HG03460 (cell line): ENCODE results near the gene TREX2.

ENCODE experiments used
- ATAC-seq: cut with Tn5 transposase; IDR thresholded peaks from one replicate; pipeline ENCODE4 v1.9.1; 2021; ENCODE audit not compliant: unreplicated experiment

The TREX2 gene

DNA sequence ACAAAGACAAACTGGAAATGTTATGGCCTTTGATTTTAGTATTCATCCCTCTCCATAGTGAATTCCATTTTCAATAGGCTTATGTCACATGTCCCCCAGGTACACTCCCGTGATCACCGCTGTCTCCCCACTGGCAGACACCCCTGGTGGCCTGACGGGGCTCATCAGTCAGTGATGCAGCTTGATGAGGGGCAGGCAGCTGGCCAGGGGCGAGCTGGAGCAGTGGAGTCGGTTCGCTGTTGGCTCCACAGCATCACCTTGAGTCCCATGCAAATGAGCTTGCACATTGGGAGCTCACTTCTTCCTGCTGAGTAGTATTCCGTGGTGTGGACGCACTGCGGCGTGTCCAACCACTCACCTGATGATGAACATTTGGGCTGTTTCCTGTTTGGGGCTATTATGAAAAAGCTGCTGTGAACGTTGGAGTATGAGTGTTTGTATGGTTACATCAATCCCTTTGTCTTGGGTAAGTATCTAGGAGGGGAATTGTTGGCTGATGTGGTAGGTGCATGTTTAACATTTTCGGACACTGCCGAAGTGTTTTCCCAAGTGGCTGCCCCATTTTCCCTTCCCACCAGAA is 5.2 kb downstream of the TREX2 start:
- ATAC-seq: no peak

DNA sequence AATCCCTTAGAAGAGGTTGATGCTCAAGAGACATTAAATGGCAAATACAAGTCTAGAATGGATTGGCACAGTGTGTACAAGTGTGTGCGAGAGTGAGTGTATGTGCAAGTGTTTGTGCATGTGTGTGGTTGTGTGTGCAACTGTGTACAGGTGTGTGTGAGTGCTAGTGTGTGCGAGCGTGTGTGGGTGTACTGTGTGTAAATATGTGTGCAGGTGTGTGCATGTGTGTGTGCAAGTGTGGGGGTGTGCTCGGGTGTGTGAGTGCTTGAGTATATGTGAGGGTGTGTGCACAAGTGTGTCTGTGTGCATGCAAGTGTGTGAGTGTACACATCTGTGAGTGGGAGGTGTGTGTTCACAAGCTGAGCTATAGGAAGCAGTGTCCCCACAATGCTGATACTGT is 5.9 kb downstream of the TREX2 start:
- no peak for ATAC-seq

DNA sequence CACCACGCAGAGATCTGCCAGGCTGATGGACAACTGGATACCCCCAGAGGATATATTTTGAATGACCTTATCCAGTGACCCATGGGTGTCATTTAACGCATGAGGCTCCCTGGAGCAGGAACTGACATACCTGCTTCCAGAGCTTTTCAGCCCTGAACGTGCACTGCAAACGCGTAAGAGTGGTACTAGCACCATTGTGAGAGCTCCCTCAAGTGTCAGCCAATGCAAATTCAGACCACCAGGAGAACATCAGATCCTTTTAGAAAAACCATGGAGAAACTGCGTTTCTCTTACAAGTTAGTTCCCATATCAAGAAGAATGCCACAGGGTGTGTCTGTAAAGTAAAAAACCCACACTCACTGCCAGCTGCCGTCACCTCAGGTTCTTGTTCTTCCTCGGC is 7.3 kb downstream of the TREX2 start:
- no peak for ATAC-seq

DNA sequence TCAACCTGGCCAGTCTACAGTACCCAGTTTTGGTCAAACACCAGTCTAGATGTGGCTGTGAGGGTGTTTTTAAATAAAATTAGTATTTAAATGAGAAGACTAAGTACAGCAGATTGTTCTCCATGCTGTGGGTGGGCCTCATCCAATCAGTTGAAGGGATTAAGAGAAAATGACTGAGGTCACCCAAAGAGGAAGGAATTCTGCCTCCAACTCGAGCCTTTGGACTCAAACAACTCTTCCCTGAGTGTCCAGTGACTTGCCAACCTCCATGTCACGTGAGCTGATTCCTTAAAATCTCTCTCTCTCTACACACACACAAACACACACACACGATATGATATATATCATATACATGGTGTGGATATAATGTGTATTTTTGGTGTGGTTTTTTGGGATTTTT is 10.0 kb downstream of the TREX2 start:
- ATAC-seq: no peak

DNA sequence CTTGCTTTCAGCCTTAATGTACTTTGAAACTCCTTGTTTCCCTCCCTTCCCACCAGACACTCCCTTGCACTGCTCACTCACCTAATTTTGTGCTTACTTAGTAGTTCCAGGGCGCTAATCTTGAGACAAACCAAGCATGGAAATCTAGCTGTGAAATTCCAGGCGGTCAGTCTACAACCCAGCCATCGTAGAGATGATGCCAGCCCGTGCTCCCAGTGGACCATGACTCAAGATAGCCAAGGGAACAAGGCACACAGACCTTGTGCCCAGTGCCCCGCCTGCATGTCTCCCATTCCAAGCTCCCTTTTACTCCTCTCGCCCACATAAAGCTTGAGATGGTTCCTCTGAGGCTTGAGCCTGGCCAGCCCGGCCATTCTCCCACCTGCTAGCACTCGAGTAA is 11.1 kb downstream of the TREX2 start:
- ATAC-seq: no peak

DNA sequence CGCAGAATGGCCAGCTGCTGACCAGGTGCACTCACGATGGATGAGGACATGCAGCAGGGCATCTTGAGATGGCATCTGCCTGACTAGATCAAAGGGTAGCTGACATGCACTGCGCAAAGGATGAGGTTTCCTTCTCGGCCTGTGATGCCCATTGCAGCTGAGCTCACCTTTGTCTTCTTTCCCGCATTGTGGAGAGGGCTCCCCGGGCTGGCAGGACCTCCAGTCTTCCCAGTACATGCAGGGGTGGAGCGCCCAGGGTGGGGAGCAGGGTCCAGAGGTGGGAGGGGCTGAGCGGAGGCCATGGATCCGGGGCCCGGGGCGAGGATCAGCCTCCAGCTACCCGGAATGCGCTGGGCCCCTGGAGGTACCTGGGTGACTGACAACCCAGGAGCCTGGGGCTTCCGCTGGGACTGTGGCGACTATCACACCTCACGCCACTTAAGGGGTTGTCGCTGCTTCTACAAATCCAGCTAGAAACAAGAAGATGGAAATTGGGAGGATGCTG is 12.0 kb downstream of the TREX2 start:
- no peak for ATAC-seq

DNA sequence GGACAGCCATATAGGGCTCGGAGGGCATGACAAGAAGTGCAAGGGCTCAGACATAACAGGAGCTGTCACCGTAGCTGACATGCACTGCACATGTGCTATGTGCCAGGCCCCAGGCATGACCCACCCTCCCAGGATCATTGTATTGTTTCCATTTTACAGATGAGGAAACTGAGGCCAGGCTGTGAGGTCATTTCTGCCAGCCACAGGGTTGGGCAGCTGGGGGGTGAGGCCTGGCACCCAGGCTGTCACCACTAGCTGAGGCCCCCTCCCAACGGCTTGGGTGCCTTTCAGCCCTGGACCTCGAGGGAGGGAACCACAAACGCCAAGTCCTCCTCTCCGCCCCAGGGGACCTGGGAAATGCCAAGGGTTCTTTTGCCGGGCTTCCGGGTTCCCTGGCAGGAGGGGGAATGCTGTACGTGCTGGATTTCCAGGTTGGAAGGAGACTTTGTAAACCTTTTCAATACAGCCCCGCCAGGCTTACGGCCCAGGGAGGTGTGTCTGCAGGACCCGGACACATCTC is 12.6 kb downstream of the TREX2 start:
- no peak for ATAC-seq

DNA sequence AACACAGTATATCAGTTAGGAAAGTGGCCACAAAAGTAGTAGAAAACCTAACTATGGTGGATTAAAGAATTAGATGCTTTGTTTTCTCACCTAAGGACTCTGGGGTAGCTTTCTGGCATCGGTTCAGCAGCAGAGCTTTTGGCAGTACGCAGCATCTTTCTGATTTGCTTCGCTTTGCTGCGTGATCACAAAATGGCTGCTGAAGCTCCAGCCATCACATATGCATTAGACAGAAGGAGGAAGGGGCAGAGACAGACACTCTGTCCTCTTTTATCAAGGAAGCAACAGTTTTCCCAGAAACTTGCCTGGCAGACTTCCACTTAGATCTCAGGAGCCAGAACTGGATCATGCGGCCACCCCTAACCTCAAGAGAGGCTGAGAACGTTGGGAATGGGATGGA is 15.1 kb downstream of the TREX2 start:
- no peak for ATAC-seq

DNA sequence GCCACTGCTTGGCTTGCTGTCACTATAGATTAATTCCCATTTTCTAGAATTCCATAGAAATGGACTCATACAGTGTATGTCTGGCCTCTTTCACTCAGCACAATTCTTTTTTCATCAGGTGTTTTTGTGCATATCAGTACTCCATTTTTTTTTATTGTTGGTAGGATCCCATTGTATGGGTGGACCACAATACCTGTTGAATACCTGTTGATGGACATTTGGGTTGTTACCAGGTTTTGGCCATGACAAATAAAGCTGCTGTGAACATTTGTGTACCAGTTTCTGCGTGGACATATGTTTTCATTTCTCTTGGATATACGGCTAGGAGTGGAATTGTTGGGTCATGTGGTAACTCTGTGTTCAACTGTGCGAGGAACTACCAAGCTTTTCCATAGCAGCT is 19.7 kb downstream of the TREX2 start:
- no peak for ATAC-seq

DNA sequence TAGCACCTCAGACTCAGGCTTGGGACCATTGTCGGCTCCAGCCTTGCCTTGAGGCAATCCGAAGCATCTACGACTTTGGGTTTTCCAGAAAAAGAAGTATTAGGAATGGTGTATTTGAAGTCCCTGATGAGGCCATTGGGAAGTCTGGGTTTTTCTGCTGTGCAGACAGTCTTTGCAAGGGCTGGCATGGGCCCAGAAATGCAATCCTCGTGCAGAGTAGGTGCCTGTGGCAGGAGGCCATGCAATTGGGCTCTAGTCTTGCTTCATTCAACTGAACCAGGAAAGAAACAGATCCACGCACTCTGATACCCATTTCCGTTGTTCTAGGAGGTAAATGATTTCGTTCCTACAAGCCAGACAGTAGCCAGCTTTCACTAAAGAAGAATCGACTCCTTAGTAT is 22.2 kb downstream of the TREX2 start:
- ATAC-seq: no peak

DNA sequence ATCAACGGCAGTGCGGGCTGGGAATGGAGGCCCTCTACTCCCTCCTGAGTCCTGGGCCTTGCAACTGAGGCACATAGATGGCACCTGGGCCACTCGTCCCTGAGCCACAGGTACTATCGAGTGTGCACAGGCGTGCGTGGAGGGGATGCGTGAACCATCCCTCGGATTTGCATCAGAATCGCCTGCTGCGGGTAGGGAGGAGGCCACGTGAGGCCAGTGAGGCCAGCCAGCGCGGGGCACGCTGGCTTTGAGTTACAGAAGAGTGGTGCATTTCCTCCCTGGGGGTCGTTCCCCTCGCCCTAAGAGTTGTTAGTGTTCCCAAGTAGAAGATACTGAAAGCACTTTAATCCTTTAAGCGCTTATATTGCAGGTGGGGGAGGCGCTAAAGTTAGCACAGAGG is 24.0 kb downstream of the TREX2 start:
- ATAC-seq: no peak

DNA sequence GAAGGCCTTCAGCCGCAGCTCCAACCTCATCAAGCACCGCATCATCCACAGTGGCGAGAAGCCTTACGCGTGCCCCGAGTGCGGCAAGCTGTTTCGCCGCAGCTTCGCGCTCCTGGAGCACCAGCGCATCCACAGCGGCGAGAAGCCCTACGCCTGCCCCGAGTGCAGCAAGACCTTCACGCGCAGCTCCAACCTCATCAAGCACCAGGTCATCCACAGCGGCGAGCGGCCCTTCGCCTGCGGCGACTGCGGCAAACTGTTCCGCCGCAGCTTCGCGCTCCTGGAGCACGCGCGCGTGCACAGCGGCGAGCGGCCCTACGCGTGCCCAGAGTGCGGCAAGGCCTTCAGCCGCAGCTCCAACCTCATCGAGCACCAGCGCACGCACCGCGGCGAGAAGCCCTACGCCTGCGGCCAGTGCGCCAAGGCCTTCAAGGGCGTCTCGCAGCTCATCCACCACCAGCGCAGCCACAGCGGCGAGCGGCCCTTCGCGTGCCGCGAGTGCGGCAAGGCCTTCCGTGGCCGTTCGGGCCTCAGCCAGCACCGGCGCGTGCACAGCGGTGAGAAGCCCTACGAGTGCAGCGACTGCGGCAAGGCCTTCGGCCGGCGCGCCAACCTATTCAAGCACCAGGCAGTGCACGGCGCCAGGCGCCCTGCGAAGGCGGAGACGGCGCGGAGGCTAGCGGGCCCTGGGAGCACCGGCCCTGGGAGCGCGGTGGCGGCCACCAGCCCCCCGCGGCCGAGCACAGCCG is 24.8 kb downstream of the TREX2 start:
- no peak for ATAC-seq

DNA sequence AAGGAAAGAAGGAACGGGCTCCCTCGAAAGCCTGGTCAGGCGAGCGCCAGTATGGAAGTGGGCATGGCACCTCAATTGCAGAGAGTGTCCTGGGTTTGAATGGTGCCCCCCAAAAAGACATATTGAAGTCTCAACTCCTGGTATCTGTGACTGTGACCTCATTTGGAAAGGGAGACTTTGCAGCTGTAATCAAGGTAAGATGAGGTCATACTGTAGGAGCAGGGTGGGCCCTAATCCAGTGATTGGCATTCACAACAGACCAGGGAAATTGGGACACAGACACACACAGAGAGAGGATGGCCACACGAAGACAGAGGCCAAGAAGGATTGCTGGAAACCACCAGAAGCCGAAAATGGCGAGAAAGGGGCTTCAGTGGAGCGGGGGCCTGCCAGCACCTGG is 28.2 kb downstream of the TREX2 start:
- no peak for ATAC-seq

DNA sequence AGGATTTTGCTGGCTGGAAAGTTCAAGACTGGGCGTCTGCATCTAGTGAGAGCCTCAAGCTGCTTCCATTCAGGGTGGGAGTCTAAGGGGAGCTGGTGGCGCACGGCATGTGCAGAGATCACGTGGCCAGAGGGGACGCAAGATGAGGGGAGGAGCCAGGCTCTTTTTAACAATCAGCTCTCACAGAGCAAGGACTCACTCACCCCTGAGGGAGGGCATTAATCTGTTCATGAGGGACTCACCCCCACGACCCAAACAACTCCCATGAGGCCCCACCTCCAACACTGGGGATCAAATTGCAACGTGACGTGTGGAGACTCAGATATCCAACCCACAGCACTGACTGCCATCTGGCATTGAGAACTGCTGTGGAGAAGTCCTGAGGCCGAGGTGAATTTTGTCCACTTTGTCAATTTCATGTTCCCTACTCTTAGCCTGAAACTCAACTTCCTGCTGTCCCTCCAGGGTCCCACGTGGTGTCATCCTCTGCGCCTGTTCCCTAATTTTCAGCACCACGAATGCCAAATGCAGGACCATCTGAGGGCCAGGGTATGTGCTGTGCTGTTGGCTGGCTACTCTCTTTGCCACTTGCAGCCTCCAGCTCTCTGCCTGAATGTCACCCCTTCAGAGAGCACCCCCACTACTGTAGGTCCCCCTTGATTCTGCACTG is 28.9 kb downstream of the TREX2 start:
- no peak for ATAC-seq

DNA sequence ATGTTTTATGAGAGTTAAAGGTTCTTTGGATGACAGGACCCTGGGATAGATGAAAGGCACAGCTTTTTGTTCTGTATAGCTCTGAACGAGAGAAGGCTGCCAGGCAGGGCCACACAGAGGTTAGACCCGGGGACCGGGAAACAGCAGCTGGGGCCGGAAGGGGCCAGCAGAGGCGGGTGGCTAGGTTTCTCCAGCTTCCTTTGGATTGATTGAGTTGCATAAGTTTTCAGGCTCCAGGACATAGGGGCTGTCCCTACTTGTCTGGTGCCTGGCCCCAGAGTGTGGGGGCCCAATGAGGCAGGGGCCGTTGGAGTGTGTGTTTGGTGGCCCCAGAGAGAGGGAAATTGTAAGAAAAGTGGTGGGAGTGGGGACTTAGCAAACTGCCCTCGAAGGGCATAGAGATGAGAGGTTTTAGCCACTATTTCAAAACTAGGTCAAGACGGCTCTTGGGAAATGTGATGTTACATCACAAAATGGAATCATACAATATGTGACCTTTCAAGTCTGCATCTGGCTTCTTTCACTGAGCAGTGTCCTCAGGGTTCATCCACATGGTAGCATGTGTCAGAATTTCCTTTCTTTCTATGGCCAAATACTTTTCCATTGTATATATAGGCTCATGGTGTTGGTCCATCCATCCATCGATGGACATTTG is 30.9 kb downstream of the TREX2 start:
- ATAC-seq: no peak

DNA sequence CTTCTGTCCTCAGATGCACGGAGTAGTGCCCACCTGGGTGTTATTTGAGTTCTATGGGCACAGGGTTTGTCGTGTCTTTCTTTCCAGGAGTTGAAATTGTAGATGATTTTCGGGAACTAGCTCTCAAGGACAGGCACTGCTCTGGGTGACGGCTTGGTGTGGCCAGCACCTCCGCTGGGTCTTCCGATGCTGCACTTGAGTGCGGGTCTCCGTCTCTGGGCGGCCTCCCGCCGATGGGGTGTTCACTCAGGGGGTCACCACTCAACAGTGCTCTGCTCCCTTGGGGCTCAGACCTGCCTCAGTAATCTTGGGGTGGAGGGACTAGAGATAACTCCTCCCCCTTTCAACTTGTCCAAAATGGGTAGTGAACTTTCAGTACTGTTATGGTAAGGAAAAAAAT is 32.1 kb downstream of the TREX2 start:
- ATAC-seq: no peak

DNA sequence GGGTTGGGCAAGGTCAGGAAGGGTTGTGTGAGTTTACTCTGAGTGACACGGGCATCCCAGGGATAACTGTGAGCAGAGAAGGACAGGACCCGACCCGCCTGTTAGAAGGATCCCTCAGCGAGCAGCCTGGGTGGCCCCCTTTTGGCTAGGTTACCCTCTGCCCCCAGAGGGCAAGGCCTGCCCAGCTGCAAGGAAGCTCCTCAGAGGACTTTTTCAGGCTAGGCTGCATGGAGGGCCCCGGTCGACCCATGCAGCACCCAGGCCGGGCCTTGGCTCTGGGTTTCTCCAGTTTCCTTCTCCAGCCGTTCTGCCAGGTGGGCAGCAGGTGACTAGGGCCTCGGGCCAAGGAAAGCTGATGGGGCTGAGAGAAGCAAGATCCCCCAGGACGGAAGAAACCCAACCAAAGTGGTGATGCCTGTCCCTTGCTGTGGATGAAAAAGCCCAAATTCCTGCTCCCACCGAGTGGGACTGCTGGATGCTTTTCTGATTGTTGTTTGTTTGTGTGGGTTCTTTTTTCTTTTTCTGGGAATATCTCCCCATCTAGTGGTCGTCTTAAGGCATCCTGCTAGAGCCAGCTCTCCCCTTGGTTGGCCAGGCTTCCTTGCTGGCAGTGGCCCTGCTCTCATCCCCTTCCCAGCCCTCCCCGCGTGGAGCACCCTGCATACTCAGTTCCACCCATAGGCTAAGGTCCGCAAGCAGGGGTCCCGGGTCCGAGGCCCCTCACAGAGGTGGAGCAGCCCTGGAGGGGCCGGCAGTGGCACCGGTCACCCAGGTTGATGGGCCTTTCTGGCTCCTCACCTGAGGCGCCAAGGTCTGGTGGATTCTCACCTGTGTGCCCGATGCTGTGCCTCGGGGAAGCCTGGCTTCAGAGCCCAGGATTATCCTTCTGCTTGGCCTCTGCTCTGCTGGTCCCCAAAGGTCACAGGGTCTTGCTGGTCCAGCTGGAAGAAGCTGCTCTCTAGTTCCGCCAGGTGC is 32.8 kb downstream of the TREX2 start:
- ATAC-seq: no peak

DNA sequence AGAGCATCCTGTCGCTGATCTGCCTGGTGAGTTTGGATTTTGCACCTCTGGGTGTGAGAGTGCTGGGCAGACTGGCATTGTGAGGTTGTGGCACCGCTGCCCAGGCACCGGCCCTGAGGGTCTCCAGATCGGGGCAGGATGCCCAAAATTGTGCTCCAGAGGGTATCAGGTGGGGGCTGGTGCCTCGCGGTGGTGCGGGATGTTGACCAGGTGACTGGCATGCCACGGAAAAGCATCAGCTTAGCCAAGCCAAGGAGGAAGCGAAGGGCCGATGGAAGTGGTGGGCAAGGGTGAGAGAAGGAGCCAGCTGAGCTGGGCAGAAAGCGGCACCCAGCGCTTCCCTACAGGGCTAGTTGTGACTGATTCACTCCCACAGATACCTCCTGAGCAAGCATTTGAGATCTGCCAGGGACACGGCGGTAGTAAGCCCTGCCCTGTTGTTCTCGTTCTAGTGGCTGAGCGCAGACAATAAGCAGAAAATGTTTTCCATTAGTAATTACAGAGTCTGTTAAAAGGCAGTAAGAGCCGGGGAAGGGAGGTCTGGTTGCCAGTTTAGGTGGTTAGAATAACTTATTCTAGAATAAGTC is 33.8 kb downstream of the TREX2 start:
- ATAC-seq: no peak

DNA sequence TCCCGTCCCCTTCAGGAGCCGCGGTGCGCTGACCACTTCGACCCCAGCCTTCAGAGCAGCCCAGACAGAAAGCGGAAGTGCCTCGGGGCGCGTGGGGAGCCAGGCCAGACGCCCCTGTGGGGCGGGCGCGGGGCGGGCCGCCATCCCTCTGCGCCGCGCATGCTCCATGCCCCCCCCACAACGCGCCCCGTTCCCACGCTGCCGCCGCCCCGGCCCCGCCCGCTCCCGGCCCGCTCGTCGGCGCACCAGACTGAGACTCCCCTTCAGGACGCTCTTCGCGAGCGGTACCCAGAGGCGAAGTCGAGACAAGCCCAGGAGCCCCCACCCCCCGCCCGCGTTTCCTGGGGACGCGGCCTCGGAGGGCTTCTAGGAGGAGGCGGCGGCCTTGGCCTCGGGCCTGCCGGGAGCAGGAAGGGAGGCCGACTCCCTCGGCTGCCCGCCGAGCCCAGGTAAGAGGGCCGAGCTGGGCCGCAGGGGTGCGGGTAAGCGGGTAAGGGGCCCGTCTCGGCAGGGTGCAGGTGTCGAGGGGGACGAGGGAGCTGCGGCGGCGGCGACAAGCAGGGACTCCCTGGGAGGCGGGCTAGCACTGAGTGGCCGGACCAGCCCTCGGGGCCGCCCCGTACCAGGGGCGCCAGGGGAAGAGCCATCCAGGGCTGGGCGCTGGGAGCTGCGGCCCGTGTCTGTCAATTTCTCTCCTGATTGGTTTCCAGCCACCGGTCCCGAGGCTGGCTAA is 34.4 kb downstream of the TREX2 start, which contains the start of gene ZFP92:
TSS of gene ZFP92 (plus strand) at position 218 of the 733 bp plus-strand sequence. CDS start 6,851 bp downstream, outside the sequence.
- ATAC-seq: peak; percentile 58
